Muscle layer of duodenum (tissue), 2 donors: ENCODE data around the gene ZNF763.
A peak's percentile ranks its signal among the peaks of the same experiment; 100 is the strongest.
"Not testable (repeated sequence)": the region's sequence is repeated elsewhere in the genome, so short reads cannot be mapped to it uniquely, and the experiment has no call there.

Experiments
- H3K27ac ChIP-seq: one replicate; pipeline ENCODE4 v1.7.0; 2013; ENCODE audit warnings: mild to moderate bottlenecking, low read length
- H3K27me3 ChIP-seq: one replicate; pipeline ENCODE4 v1.7.0; 2013; ENCODE audit warnings: low read depth, mild to moderate bottlenecking, control low read depth, low read length
- H3K36me3 ChIP-seq, 2 donors: one replicate each; pipeline ENCODE4 v1.7.0; 2013; ENCODE audit warnings: low read length in 2 of 2, control low read depth in 1 of 2, mild to moderate bottlenecking in 1 of 2; ENCODE audit not compliant: insufficient read depth in 2 of 2, control insufficient read depth in 1 of 2
- H3K4me1 ChIP-seq, 2 donors: one replicate each; pipeline ENCODE4 v1.7.0; 2013; ENCODE audit warnings: low read length in 2 of 2, mild to moderate bottlenecking in 2 of 2, control low read depth in 1 of 2, moderate library complexity in 1 of 2; ENCODE audit not compliant: insufficient read depth in 2 of 2, control insufficient read depth in 1 of 2
- H3K4me3 ChIP-seq, 2 donors: one replicate each; pipeline ENCODE4 v1.7.0; 2013; ENCODE audit warnings: low read length in 2 of 2, low read depth in 1 of 2, mild to moderate bottlenecking in 1 of 2
- H3K9me3 ChIP-seq, 2 donors: one replicate each; pipeline ENCODE4 v1.7.0; 2013; ENCODE audit warnings: low read length in 2 of 2, control low read depth in 1 of 2, mild to moderate bottlenecking in 1 of 2; ENCODE audit not compliant: control insufficient read depth in 1 of 2
- donor health status: healthy.

The ZNF763 gene

DNA sequence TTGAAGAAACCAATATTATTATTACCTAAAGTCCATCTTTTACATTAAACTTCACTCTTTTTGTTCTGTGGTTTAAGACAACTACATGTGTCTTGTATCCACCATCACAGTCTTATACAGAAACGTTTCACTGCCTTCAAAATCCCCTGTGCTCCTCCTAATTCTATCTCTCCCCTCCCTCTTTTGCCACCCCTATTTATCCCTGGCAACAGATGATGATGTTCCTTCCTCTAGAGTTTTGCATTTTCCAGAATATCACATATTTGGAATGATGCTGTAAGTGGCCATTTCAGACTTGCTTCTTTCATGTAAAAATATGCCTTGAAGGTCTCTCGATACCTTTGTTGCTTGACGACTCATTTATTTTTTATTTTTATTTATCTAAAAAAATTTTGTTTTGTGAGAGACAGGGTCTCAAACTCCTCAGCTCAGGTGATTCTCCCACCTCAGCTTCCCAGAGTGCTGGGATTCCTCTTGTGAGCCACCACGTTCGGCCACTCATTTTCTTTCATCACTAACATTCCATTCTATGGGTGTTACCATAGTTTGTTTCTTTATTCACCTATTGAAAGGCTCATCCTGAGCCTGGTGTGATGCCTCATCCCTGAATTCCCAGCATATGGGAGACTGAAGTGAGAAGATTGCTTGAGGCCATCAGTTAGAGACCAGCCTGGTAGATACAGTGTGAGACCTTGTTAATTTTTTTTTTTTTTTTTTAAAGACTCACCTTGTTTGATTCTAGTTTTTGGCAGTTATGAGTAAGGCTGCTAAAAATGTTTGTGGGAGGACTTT lies 8.4 kb downstream of the ZNF763 start:
- Histone ChIP-seq H3K27me3 (no peaks in the 10 kb centered on the region), H3K4me3 (no peak overlapping the region), H3K4me1 (no peaks in the 10 kb centered on the region), H3K36me3 (peaks cover 3 to 11% of the 10 kb centered on the region in 2 donors), H3K9me3 (peaks cover 4 to 11% of the 10 kb centered on the region in 2 donors), H3K27ac (no peak overlapping the region)

DNA sequence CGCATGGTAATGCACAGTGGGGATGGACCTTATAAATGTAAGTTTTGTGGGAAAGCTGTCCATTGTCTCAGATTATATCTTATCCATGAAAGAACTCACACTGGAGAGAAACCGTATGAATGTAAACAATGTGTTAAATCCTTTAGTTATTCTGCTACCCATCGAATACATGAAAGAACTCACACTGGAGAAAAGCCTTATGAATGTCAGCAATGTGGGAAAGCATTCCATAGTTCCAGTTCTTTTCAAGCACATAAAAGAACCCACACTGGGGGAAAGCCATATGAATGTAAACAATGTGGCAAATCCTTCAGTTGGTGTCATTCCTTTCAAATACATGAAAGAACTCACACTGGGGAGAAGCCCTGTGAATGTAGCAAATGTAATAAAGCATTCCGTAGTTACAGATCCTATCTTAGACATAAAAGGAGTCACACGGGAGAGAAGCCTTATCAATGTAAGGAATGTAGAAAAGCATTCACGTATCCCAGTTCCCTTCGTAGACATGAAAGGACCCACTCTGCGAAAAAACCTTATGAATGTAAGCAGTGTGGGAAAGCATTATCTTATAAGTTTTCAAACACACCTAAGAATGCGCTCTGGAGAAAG lies 13.8 kb downstream of the ZNF763 start:
- Histone ChIP-seq H3K4me3 (peak overlapping the region in 1 of 2 donors; percentile 51), H3K36me3 (peaks cover 10 to 36% of the 10 kb centered on the region in 2 donors), H3K27me3 (no peaks in the 10 kb centered on the region), H3K4me1 (no peaks in the 10 kb centered on the region), H3K27ac (no peak overlapping the region), H3K9me3 (peaks cover 33 to 46% of the 10 kb centered on the region in 2 donors)

DNA sequence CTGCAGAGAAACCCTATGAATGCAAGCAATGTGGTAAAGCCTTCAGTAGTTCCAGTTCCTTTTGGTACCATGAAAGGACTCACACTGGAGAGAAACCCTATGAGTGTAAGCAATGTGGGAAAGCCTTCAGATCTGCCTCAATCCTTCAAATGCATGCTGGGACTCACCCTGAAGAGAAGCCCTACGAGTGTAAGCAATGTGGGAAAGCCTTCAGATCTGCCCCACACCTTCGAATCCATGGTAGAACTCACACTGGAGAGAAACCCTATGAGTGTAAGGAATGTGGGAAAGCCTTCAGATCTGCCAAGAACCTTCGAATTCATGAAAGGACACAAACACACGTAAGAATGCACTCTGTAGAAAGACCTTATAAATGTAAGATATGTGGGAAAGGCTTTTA lies 14.7 kb downstream of the ZNF763 start:
- H3K4me1 ChIP-seq: no peaks in the 10 kb centered on the region
- H3K27me3 ChIP-seq: no peaks in the 10 kb centered on the region
- H3K36me3 ChIP-seq: peaks cover 10 to 36% of the 10 kb centered on the region in 2 donors
- peak overlapping the region in 1 of 2 donors; percentile 51 for H3K4me3 ChIP-seq
- H3K9me3 ChIP-seq: peaks cover 33 to 46% of the 10 kb centered on the region in 2 donors
- no peak overlapping the region for H3K27ac ChIP-seq

DNA sequence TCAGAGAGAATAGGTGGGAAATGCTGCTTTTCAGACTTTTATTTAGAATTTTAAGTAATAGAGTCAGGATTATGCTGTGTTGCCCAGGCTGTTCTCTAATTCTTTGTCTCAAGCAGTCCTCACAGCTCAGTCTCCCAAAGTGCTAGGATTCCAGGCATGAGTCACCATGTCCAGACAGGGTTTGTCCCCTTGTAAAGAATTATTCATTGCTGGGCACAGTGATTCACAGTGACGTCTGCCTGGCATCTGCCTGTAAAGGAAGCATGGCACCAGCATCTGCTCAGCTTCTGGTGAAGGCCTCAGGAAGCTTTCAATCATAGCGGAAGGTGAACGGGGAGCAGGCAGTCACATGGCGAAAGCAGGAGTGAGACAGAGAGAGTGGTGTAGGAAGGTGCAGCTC lies 17.7 kb downstream of the ZNF763 start:
- H3K27ac ChIP-seq: no peak overlapping the region
- no peaks in the 10 kb centered on the region for H3K27me3 ChIP-seq
- H3K36me3 ChIP-seq: peaks cover 10 to 32% of the 10 kb centered on the region in 2 donors
- H3K9me3 ChIP-seq: peaks cover 32 to 40% of the 10 kb centered on the region in 2 donors
- no peak overlapping the region for H3K4me3 ChIP-seq
- H3K4me1 ChIP-seq: no peaks in the 10 kb centered on the region

DNA sequence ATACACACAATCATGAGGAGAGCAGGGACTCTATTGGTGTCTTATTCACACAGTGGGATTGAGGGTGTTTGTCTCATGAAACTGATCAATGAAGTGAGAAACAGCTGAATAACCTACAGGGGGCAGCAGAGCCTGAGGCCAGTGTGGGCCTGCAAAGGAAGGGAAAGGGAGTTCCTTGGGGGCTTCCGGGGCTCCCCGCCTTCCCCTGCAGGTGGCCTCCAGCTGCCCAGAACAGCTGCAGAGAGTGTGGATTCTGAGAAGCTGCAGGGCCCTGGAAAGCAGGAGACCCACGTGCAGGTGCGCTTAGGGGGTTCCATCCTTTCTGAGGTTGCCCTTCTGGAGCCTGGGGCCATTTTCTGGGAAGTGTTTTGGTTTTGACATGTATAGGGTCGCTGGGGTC lies 20.1 kb downstream of the ZNF763 start:
- Histone ChIP-seq H3K4me3 (no peak overlapping the region), H3K9me3 (peaks cover 13 to 18% of the 10 kb centered on the region in 2 donors), H3K27me3 (no peaks in the 10 kb centered on the region), H3K36me3 (peaks cover 0 to 7% of the 10 kb centered on the region in 2 donors), H3K27ac (no peak overlapping the region), H3K4me1 (no peaks in the 10 kb centered on the region)

DNA sequence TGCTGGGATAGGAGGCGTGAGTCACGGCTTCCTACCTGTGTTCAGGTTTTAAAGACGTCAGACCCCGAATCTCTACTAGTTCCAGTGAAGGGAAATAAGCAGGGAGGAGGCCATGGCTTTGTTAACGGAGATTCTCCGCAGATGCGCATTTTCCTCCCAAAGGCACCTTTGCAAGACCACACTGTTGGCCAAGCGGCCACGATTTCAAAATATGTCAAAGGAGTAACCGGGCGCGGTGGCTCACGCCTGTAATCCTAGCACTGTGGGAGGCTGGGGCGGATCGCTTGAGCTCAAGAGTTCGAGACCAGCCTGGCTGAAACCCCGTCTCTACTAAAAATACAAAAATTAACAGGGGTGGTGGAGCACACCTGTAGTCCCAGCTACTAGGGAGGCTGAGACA lies 21.9 kb downstream of the ZNF763 start:
- H3K9me3 ChIP-seq: peaks cover 0 to 3% of the 10 kb centered on the region in 2 donors
- no peaks in the 10 kb centered on the region for H3K4me1 ChIP-seq
- H3K4me3 ChIP-seq: peak overlapping the region in 1 of 2 donors; percentile 88
- no peaks in the 10 kb centered on the region for H3K36me3 ChIP-seq
- no peaks in the 10 kb centered on the region for H3K27me3 ChIP-seq
- no peak overlapping the region for H3K27ac ChIP-seq

DNA sequence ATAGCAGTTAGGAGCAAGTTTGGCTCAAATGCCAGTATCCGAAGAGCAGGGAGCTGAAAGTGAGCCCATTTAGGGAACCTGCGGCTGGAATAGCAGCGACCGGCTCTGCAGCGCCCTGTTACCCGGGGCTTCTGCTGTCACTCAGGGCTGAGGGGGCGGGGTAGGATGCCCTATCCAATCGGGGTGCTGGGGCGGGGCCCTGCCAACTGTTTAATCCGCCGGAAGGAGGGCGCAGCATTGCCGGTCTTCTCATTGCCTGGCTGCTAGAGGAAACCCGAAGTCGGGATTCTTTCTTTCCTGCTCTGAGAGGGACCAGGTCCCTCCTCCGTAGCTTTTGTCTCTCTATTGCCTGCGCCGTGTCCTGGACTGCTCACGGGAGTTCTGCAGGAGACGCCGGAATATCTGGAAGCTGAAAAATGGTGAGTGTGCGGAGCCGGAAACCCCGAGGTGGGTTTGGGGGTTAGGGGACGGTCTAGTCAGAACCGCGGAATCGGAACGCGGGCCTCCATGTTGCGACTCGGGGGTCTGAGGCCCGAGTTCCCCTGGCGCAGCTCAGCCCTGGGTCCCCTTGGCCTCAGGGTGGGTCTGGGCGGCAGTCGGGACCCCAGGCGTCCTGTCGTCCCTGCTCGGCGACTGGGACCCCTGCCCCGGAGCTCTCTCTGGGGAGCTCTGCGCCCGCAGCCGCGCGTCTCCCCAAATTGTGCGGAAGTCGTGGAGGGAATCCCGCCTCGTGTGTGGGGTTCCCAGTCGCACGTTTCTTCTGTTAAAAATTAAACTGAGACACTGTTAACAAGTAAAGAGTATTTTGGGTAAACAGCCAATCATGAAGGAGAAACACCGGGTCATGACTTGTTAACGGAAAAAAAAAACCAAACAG lies 22.8 kb downstream of the ZNF763 start:
- no peaks in the 10 kb centered on the region for H3K36me3 ChIP-seq
- H3K4me1 ChIP-seq: no peaks in the 10 kb centered on the region
- no peaks in the 10 kb centered on the region for H3K27me3 ChIP-seq
- peak overlapping the region; percentile 88 to 91 for H3K4me3 ChIP-seq
- H3K27ac ChIP-seq: peak overlapping the region; percentile 83
- H3K9me3 ChIP-seq: peaks cover 0 to 2% of the 10 kb centered on the region in 2 donors

DNA sequence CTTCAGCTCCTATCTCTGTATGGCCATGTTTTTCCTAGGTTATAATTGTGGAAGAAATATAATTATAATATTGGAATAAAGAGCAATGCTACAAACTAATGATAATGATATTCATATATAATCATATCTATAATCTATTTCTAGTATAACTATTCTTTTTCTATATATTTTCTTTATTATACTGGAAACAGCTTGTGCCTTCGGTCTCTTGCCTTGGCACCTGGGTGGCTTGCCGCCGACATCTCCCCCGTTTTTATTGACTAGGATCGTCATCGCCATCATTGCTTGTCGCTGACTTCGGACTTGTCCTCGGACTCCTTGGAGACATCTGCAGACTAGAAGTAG lies 24.2 kb downstream of the ZNF763 start:
- peak overlapping the region in 1 of 2 donors; percentile 88 for H3K4me3 ChIP-seq
- no peaks in the 10 kb centered on the region for H3K4me1 ChIP-seq
- no peaks in the 10 kb centered on the region for H3K27me3 ChIP-seq
- no peaks in the 10 kb centered on the region for H3K9me3 ChIP-seq
- no peaks in the 10 kb centered on the region for H3K36me3 ChIP-seq
- no peak overlapping the region for H3K27ac ChIP-seq

DNA sequence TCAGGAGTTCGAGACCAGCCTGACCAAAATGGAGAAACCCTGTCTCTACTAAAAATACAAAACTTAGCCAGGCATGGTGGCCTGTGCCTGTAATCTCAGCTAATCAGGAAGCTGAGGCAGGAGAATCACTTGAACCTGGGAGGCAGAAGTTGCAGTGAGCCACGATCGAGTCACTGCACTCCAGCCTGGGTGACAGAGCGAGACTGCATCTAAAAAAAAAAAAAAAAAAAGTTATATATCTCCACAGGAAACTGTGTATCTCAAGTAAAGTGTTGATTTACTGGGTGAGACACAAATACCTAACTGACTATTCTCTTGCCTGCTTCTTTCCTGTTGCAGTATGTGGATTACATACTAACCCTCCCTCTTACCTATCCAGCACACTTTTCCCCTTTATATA lies 27.1 kb downstream of the ZNF763 start:
- H3K27ac ChIP-seq, H3K36me3 ChIP-seq, H3K27me3 ChIP-seq, H3K4me1 ChIP-seq, H3K4me3 ChIP-seq, H3K9me3 ChIP-seq: not testable (repeated sequence)

DNA sequence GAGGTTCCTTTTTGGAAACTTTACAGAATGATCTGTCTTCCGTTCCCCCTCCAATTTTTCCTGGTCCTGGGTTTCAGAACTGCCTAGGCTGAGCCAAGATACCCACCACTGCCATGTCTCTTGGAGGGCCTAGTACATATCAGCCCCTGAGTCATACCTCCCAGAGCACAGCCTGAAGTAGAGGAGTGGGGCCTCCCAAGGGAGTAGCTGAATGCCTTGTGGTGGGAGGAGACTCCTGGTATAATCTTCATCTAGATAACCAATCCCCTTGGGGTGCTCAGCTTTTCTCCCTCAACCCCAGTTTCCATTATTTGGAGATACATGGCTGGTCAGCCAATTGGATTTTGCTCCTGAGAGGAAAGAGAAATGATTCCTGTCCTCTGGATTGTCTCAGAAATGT lies 30.3 kb downstream of the ZNF763 start:
- H3K4me3 ChIP-seq: no peak overlapping the region
- no peak overlapping the region for H3K27ac ChIP-seq
- H3K36me3 ChIP-seq: peaks cover 0 to 4% of the 10 kb centered on the region in 2 donors
- no peaks in the 10 kb centered on the region for H3K27me3 ChIP-seq
- H3K9me3 ChIP-seq: no peaks in the 10 kb centered on the region
- no peaks in the 10 kb centered on the region for H3K4me1 ChIP-seq
